HG03135 (cell line): Measurements from ENCODE around the gene NDST3.

Source experiments
- ATAC-seq: cut with Tn5 transposase; IDR thresholded peaks from one replicate; pipeline ENCODE4 v1.9.1; 2021; ENCODE audit warnings: mild to moderate bottlenecking, moderate library complexity; ENCODE audit not compliant: unreplicated experiment

The NDST3 gene

GRCh38 chr4:118173126-118173525 lies 138.8 kb downstream of the NDST3 start:
- ATAC-seq = no peak

- ATAC-seq = no peak
Measured at GRCh38 chr4:118173956-118174725, 139.9 kb downstream of the NDST3 start.

GRCh38 chr4:118175506-118175905 lies 141.2 kb downstream of the NDST3 start:
- ATAC-seq = no peak

GRCh38 chr4:118177126-118177525 lies 142.8 kb downstream of the NDST3 start:
- ATAC-seq = no peak

GRCh38 chr4:118180776-118181175 lies 146.5 kb downstream of the NDST3 start:
- no peak for ATAC-seq

- no peak for ATAC-seq
Measured at GRCh38 chr4:118190903-118191302, 156.6 kb downstream of the NDST3 start.

GRCh38 chr4:118193421-118193820 lies 159.1 kb downstream of the NDST3 start:
- no peak for ATAC-seq

- no peak for ATAC-seq
Measured at GRCh38 chr4:118206627-118207026, 172.3 kb downstream of the NDST3 start.

GRCh38 chr4:118213101-118213500 lies 178.8 kb downstream of the NDST3 start:
- no peak for ATAC-seq

- ATAC-seq = no peak
Measured at GRCh38 chr4:118215826-118216225, 181.5 kb downstream of the NDST3 start.

- ATAC-seq = no peak
Measured at GRCh38 chr4:118221227-118221800, 187.0 kb downstream of the NDST3 start.

GRCh38 chr4:118224243-118224829 lies 190.1 kb downstream of the NDST3 start:
- ATAC-seq = peak; percentile 57

GRCh38 chr4:118225511-118225910 lies 191.2 kb downstream of the NDST3 start:
- ATAC-seq = no peak

GRCh38 chr4:118226311-118227010 lies 192.2 kb downstream of the NDST3 start:
- ATAC-seq = no peak

- no peak for ATAC-seq
Measured at GRCh38 chr4:118235566-118236120, 201.4 kb downstream of the NDST3 start.

GRCh38 chr4:118237531-118237930 lies 203.2 kb downstream of the NDST3 start:
- ATAC-seq = no peak

- ATAC-seq = no peak
Measured at GRCh38 chr4:118249890-118250289, 215.6 kb downstream of the NDST3 start.

GRCh38 chr4:118254368-118254767 lies 220.1 kb downstream of the NDST3 start:
- no peak for ATAC-seq

GRCh38 chr4:118259111-118259510 lies 224.8 kb downstream of the NDST3 start:
- no peak for ATAC-seq

GRCh38 chr4:118260309-118260708 lies 226.0 kb downstream of the NDST3 start:
- no peak for ATAC-seq

- no peak for ATAC-seq
Measured at GRCh38 chr4:118264096-118264495, 229.8 kb downstream of the NDST3 start.
